Smooth muscle cell (in vitro differentiated cells): ENCODE data around the gene TECPR1. TPM values are rescaled to one million over a fixed set of nuclear protein-coding genes. Genes with fewer than 3 reads are reported as not detected.
A peak's percentile ranks its signal among the peaks of the same experiment; 100 is the strongest.

Experiments
- DNase-seq: peaks from one replicate; lab custom pipeline; 2025; ENCODE audit not compliant: unreplicated experiment; lab: John Stamatoyannopoulos, UW
- H2AFZ ChIP-seq: fragments of 200-600 bp; sonication (generic); 2 replicates; pipeline ENCODE4 v1.6.0; 2016; ENCODE audit warnings: antibody characterized with exemption, low read depth, mild to moderate bottlenecking
- H3F3A ChIP-seq: fragments of 200-600 bp; sonication (generic); 2 replicates; pipeline ENCODE4 v1.6.0; 2017; ENCODE audit warnings: antibody characterized with exemption, low read depth
- H3K27ac ChIP-seq: fragments of 200-600 bp; sonication (generic); 2 replicates; pipeline ENCODE4 v1.5.1; 2016; ENCODE audit warnings: low read depth, mild to moderate bottlenecking
- H3K27me3 ChIP-seq: fragments of 200-600 bp; sonication (generic); 2 replicates; pipeline ENCODE4 v1.6.1; 2016; ENCODE audit warnings: low read depth, mild to moderate bottlenecking
- H3K36me3 ChIP-seq: fragments of 200-600 bp; sonication (generic); 2 replicates; pipeline ENCODE4 v1.5.1; 2016; ENCODE audit warnings: low read depth
- H3K4me1 ChIP-seq: fragments of 200-600 bp; sonication (generic); 2 replicates; pipeline ENCODE4 v1.5.1; 2016; ENCODE audit warnings: low read depth
- H3K4me2 ChIP-seq: fragments of 200-600 bp; sonication (generic); 2 replicates; pipeline ENCODE4 v1.6.0; 2016; ENCODE audit warnings: mild to moderate bottlenecking
- H3K4me3 ChIP-seq: fragments of 200-600 bp; sonication (generic); 2 replicates; pipeline ENCODE4 v1.5.1; 2016; ENCODE audit warnings: mild to moderate bottlenecking
- H3K79me2 ChIP-seq: fragments of 200-600 bp; sonication (generic); 2 replicates; pipeline ENCODE4 v1.6.0; 2016; ENCODE audit warnings: low read depth, mild to moderate bottlenecking
- H3K9ac ChIP-seq: fragments of 200-600 bp; sonication (generic); 2 replicates; pipeline ENCODE4 v1.6.0; 2016; ENCODE audit warnings: low read depth
- H3K9me3 ChIP-seq: fragments of 200-600 bp; sonication (generic); replicated peaks from 2 replicates; pipeline ENCODE4 v1.5.1; 2016; ENCODE audit warnings: low read depth
- H4K20me1 ChIP-seq: fragments of 200-600 bp; sonication (generic); 2 replicates; pipeline ENCODE4 v1.6.0; 2016; ENCODE audit warnings: low read depth
- WGBS: methylation state at CpG from one replicate; pipeline ENCODE4 v1.1.7; 2016; ENCODE audit warnings: low lambda C conversion rate; 5-methylcytosine and 5-hydroxymethylcytosine counted together
- polyA plus RNA-seq: library from polyadenylated mRNA; unstranded; fragments of >200 nt; fragmentation: Nextera tagmentation; extraction: Ambion mirVana; gene quantifications from 2 replicates; pipeline ENCODE4 v1.2.1, GENCODE V29; 2016
- total RNA-seq: library from RNA; depleted of rRNA; stranded (reverse); fragments of >200 nt; gene quantifications from 2 replicates; pipeline ENCODE4 v1.2.3, GENCODE V29; 2014
- TF ChIP-seq, protein P1 (sequence below): fragments of 200-600 bp; sonication (generic); IDR thresholded peaks from 2 replicates; pipeline ENCODE4 v1.5.1; 2017; ENCODE audit warnings: borderline replicate concordance, mild to moderate bottlenecking, antibody characterized with exemption; ENCODE audit not compliant: insufficient read depth, poor library complexity, severe bottlenecking

The TECPR1 gene
- total and polyA plus RNA-seq, 2 experiments from 2014 or later, result 8.9 to 33.1 TPM

DNA sequence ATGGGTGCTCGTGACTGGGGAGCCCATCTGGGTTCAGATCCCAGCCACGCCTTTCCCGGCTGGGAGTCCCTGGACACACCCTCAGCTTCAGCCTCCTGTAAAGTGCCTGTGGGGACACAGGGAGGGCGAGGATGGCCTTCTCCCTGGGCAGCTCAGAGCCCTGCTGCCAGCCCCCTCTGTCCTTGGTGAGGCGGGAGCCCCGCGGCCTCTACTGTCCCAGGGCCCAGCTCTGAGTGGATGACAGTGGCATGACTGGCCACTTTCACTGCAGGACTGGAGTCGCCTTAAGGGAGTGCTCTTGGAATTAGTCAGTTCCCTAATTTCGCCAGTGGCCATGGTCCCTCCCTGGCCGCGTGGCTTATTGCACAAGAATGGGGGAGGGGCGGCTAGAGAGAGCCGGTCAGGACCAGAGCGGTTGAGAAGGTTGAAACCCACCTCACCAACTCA, 34.1 kb upstream of the TECPR1 start:
- H4K20me1 ChIP-seq, result peaks cover 87% of the 10 kb centered on the region
- peaks cover 77% of the 10 kb centered on the region for H3K79me2 ChIP-seq
- no peaks in the 10 kb centered on the region for H3K9me3 ChIP-seq
- H3K36me3 ChIP-seq, result no peaks in the 10 kb centered on the region
- peaks cover 46% of the 10 kb centered on the region for H3K4me1 ChIP-seq
- H3K27ac ChIP-seq, result peak overlapping the region; percentile 81
- H3K4me3 ChIP-seq, result no peak overlapping the region
- no peaks in the 10 kb centered on the region for H3K27me3 ChIP-seq
- 28% methylated on average over 14 of the region's 14 CpGs for WGBS
- peaks cover 4% of the 10 kb centered on the region for H3F3A ChIP-seq
- H3K4me2 ChIP-seq, result peak overlapping the region; percentile 100
- no peak for DNase-seq
- TF ChIP-seq, protein P1, sequence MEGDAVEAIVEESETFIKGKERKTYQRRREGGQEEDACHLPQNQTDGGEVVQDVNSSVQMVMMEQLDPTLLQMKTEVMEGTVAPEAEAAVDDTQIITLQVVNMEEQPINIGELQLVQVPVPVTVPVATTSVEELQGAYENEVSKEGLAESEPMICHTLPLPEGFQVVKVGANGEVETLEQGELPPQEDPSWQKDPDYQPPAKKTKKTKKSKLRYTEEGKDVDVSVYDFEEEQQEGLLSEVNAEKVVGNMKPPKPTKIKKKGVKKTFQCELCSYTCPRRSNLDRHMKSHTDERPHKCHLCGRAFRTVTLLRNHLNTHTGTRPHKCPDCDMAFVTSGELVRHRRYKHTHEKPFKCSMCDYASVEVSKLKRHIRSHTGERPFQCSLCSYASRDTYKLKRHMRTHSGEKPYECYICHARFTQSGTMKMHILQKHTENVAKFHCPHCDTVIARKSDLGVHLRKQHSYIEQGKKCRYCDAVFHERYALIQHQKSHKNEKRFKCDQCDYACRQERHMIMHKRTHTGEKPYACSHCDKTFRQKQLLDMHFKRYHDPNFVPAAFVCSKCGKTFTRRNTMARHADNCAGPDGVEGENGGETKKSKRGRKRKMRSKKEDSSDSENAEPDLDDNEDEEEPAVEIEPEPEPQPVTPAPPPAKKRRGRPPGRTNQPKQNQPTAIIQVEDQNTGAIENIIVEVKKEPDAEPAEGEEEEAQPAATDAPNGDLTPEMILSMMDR, result no peak
- H3K9ac ChIP-seq, result peak overlapping the region; percentile 97
- H2AFZ ChIP-seq, result no peak overlapping the region

- H3K36me3 ChIP-seq, result no peaks in the 10 kb centered on the region
- H3K4me1 ChIP-seq, result peaks cover 52% of the 10 kb centered on the region
- no peaks in the 10 kb centered on the region for H3K9me3 ChIP-seq
- H3K4me3 ChIP-seq, result peak overlapping the region; percentile 96
- peak overlapping the region; percentile 97 for H3K9ac ChIP-seq
- no peak for DNase-seq
- TF ChIP-seq, protein P1, result no peak
- H4K20me1 ChIP-seq, result peaks cover 80% of the 10 kb centered on the region
- H3F3A ChIP-seq, result peaks cover 4% of the 10 kb centered on the region
- H3K79me2 ChIP-seq, result peaks cover 77% of the 10 kb centered on the region
- H3K4me2 ChIP-seq, result peak overlapping the region; percentile 100
- WGBS, result 87% methylated on average over 21 of the region's 21 CpGs
- no peak overlapping the region for H2AFZ ChIP-seq
- no peaks in the 10 kb centered on the region for H3K27me3 ChIP-seq
- H3K27ac ChIP-seq, result peak overlapping the region; percentile 81
Observed at GRCh38 chr7:98285157-98286092, 33.4 kb upstream of the TECPR1 start.

DNA sequence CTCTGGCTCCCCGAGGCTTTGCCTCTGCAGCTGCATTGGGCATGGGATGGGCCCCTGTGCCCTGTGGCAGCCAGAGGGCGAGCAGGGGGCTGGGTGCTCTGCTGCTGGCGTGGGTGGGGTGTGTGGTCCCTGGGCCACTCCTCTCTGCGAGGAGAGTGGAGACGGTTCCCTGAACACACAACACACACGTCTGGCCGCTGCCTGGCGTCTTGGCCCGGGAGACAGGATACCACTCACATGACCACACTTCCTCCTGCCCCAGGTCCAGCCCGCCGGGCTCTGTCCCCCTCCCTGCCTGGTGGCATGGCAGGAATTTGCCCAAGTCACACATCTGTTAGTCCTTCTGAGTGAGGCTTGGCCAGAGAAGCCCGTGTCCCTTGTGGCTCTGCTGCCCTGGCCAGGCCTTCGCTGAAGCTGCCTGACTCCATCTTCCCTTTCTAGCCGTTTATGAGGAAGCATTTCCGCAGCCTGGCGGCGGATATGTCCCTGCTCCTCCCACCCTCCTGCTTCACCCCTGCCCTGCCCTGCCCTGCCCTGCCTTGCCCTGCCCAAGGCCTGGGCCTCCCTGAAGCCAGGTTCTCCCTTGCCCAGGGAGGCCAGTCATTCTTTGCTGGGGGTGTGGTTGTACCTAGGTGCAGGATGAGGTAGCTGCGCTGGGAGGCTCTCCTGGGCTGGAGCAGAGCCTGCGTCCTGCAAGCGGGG, 32.5 kb upstream of the TECPR1 start:
- 45% methylated on average over 14 of the region's 20 CpGs for WGBS
- TF ChIP-seq, protein P1, result no peak
- Histone ChIP-seq H2AFZ (no peak overlapping the region), H3K27me3 (no peaks in the 10 kb centered on the region), H3K36me3 (no peaks in the 10 kb centered on the region), H3K79me2 (peaks cover 75% of the 10 kb centered on the region), H3K27ac (peak overlapping the region; percentile 81), H4K20me1 (peaks cover 74% of the 10 kb centered on the region), H3F3A (peaks cover 4% of the 10 kb centered on the region), H3K4me1 (peaks cover 53% of the 10 kb centered on the region), H3K9ac (peak overlapping the region; percentile 97), H3K4me3 (peak overlapping the region; percentile 96), H3K9me3 (no peaks in the 10 kb centered on the region), H3K4me2 (peak overlapping the region; percentile 100)
- DNase-seq, result peak; percentile 22
